Measurements from ENCODE around the gene C2CD3.

GRCh38 chr11:74132833-74133232 lies 38.0 kb downstream of the C2CD3 start:
- TF ChIP-seq POLR2A (IDR thresholded peaks at IDR 0.05) (no peak), CTCF (IDR thresholded peaks at IDR 0.05) (no peak)
